GM13976 (cell line): ENCODE results near the gene EYS.

ENCODE experiments used
- DNase-seq: peaks from one replicate; pipeline ENCODE4 v3.0.0; 2012; ENCODE audit warnings: low spot score
- in situ Hi-C: fragments of 300-500 bp; cut with MboI; formaldehyde crosslinking; loops from one replicate; pipeline ENCODE4 v1.12.0; 2022; ENCODE audit warnings: low sequenced_read_pairs, mixed read lengths, inconsistent platforms; ENCODE audit not compliant: unreplicated experiment
- TF ChIP-seq, protein P1 (sequence below): IDR thresholded peaks from 2 replicates; pipeline ENCODE4 v1.5.1; 2012; ENCODE audit warnings: borderline replicate concordance, mild to moderate bottlenecking; ENCODE audit not compliant: insufficient read depth; ENCODE audit errors: extremely low read depth, missing control alignments, control extremely low read depth

Gene EYS

DNA sequence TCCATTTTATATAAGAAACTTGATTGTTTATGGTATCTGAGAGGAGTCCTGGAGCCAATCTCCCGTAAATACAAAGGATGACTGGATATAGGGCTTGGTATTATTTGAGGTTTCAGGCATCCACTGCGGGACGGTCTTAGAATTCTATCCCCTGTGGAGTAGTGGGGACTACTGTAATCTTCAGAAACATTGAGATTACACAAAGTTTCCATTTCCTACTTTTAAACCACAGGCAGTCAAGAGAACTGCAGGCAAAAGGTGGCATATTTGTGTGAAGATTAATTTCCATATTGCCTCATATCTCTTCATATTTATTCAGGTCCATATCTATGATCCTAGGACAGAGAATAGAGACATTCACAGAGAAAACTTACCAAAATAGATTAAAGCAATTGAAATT is 1485.2 kb downstream of the EYS start:
- TF ChIP-seq, protein P1, sequence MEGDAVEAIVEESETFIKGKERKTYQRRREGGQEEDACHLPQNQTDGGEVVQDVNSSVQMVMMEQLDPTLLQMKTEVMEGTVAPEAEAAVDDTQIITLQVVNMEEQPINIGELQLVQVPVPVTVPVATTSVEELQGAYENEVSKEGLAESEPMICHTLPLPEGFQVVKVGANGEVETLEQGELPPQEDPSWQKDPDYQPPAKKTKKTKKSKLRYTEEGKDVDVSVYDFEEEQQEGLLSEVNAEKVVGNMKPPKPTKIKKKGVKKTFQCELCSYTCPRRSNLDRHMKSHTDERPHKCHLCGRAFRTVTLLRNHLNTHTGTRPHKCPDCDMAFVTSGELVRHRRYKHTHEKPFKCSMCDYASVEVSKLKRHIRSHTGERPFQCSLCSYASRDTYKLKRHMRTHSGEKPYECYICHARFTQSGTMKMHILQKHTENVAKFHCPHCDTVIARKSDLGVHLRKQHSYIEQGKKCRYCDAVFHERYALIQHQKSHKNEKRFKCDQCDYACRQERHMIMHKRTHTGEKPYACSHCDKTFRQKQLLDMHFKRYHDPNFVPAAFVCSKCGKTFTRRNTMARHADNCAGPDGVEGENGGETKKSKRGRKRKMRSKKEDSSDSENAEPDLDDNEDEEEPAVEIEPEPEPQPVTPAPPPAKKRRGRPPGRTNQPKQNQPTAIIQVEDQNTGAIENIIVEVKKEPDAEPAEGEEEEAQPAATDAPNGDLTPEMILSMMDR: no peak
- in situ Hi-C loops: no loop called here
- no peak for DNase-seq

DNA sequence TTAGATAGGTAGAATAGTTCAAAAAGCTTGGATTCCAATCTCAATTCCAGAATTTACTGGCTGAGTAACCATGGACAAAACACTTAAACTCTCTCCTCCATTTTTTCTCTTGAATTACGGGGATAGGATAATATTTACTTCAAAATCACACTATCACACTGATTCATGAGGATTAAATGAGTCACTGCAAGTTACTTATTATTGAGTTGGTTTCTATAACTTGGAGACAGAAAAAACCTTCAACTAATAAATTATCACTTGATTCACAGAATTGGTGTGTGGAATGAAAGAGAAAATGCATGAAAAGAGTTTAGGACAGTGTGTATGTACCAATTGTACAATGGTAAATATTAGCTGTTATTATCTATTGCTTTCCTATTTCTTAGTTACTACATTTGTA is 1486.2 kb downstream of the EYS start:
- TF ChIP-seq, protein P1: no peak
- in situ Hi-C loops: no loop called here
- no peak for DNase-seq

DNA sequence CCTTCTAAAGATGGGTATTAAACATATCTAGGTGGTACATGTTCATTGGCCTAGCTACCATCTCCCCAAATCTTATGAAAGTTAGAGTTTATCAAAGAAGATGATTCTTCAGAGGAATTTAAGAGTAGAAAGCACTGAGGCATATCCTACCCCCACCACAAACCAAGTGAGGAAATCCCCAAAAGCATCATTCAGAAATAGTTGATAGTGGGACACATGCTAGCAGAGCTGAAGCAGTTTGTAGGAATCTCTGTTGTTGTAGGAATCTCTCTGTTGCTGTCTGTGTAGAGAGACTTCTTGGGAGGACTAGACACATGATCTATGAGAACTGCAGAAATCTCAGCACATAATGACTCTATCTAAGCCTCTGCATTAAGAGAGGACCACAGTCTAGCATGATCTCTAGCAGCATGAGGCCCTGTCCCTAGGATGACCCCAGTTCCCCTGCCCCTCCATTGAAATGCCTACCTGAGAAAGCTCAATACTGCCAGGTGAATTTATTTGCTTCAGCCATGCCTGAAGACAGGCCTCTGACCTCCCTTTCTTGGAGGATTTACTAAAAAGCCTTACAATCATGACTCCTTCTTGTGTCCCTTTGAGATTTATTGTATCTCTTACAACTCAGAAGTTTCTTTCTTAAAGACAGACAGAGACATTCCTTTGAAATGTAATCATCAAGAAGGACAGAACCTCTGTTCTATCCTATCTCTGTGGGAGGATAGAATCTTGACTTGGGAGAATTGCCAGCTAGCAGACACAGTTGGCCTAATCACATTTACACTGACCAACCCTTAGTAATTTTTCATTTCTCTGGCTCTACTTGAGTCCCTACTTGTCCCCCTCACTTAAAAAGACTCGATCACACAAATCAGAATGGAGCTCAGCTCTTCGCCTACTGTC is 1489.1 kb downstream of the EYS start:
- DNase-seq: peak; percentile 10
- in situ Hi-C loops: no loop called here
- TF ChIP-seq, protein P1: no peak

DNA sequence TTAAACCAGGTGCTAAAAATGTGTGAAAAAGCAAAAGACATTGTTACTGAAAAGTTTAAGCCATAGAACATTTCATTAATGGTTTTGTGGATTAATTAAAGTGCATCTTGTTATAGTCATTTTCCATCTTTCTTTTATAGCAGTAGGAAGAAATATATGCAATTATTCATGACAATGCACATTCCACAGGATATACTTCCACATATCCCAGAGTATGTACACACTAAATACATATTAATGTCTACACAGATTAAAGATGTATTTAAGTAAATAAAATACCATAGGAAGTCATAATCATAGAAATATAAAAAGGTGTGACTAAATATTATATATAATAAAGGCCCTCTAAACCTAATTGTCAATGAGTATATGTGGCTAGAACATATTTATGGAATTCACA is 1492.7 kb downstream of the EYS start:
- DNase-seq: no peak
- TF ChIP-seq, protein P1: no peak
- in situ Hi-C loops: no loop called here

DNA sequence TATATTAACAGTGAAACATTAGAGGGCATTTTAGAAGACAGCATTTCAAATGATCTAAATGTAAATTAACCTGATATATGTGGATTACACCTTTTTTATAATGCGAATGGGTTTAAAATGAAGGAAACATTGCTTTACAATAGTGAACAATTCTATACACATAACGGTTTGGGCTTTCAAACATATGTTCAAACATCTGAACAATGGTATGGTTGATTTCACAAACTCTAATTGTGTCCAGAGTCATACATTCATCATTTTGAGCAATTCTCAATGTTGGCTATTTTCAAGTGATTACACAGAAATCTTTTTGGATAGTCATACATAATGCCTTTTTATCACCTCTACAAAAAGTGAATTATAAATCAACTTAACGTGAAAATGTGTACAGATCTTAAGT is 1493.3 kb downstream of the EYS start:
- no peak for DNase-seq
- TF ChIP-seq, protein P1: no peak
- in situ Hi-C loops: no loop called here

DNA sequence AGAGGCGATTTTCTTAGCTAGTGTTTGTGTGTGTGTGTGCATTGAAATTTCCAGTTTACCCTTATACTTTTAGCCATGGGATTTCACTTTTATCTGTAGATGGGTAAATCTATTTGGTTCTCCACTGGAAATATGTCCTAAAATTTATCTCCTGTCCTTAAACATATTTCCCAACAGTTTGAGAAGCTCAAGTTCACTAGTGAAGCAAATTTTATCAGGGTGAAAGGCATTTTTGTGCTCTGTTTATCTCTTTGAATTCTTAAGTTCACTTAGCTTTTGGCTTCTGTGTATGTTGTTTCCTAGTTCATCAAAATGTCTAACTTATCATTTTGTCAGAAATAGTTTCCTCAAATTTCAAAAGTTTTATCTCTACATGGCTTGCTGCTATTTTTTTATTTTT is 1509.8 kb downstream of the EYS start:
- no peak for DNase-seq
- in situ Hi-C loops: no loop called here
- TF ChIP-seq, protein P1: no peak
